IPS DF 6.9 (cell line): ENCODE measurements around the gene ARTN.

Experiments used
- DNase-seq: peaks from one replicate; pipeline ENCODE4 v3.0.0-alpha.2; 2013; ENCODE audit warnings: low read depth, low spot score
- H3K27ac ChIP-seq: one replicate; pipeline ENCODE4 v1.5.1; 2013; ENCODE audit warnings: low read length, control low read depth
- H3K27me3 ChIP-seq: 2 replicates; pipeline ENCODE4 v1.6.1; 2013; ENCODE audit warnings: mild to moderate bottlenecking, low read length; ENCODE audit not compliant: control insufficient read depth, insufficient read depth
- H3K36me3 ChIP-seq: 2 replicates; pipeline ENCODE4 v1.6.1; 2013; ENCODE audit warnings: low read length; ENCODE audit not compliant: control insufficient read depth, insufficient read depth
- H3K4me1 ChIP-seq: 2 replicates; pipeline ENCODE4 v1.6.1; 2013; ENCODE audit warnings: low read length; ENCODE audit not compliant: control insufficient read depth, insufficient read depth
- H3K4me3 ChIP-seq: 2 replicates; pipeline ENCODE4 v1.5.1; 2013; ENCODE audit warnings: mild to moderate bottlenecking, low read length
- H3K9me3 ChIP-seq: 2 replicates; pipeline ENCODE4 v1.6.1; 2013; ENCODE audit warnings: low read length, inconsistent platforms; ENCODE audit not compliant: control insufficient read depth, insufficient read depth
- WGBS: extraction: QIAGEN DNeasy Blood & Tissue Kit; methylation state at CpG from one replicate; pipeline ENCODE4 v1.1.7; 2013; ENCODE audit warnings: mixed read lengths, missing lambda C conversion rate; ENCODE audit not compliant: insufficient read length, insufficient coverage; 5-methylcytosine and 5-hydroxymethylcytosine counted together

The ARTN gene

DNA sequence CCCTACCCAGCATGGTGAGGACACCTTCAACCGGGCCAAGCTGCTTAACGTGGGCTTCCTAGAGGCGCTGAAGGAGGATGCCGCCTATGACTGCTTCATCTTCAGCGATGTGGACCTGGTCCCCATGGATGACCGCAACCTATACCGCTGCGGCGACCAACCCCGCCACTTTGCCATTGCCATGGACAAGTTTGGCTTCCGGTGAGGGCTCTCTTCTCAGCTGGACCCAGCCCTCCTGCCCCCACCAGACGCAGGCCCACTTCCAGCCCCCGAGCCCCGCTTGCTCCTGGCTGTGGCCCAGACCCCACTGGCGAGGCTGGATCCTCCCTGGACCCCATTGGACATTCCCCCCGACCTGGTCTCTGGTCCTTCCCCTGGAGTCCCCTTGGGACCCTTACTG lies 51.3 kb downstream of the ARTN start:
- no peak for DNase-seq
- no CpG with 5 or more reads among the region's 16 CpGs for WGBS
- Histone ChIP-seq H3K9me3 (no peaks in the 10 kb centered on the region), H3K4me3 (no peak overlapping the region), H3K4me1 (peaks cover 2% of the 10 kb centered on the region; the same call in 1 of the 2 replicates), H3K36me3 (peaks cover 12% of the 10 kb centered on the region; the same call in 1 of the 2 replicates), H3K27ac (no peak overlapping the region), H3K27me3 (no peaks in the 10 kb centered on the region)

DNA sequence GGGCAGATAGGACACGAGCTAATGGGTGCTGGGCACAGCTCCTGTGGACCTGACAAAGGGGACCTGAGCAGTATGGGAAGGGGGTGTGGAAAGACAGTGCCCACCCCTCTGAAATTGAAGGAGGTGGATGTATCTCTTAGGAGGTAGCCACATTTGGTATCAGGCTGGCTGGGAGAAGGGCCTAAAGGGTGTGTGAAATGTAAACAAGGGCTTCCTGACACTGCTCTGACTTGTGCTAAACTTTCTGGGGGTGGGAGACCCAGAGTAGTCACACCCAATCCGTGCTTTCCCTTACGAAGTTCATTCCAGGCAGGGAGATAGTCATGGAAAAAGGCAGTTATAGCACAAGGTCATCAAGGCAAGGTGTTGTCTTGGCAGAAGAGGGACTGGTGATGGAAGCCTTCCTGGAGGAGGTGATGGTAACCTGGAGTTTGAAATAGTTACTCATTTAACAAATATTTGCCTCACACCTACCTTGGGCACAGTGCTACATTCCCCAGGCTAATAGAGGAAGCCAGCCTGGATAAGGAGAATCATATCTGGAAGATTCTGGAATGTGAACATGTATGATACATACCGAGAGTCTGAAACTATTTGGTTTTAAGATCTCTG lies 52.5 kb downstream of the ARTN start:
- Histone ChIP-seq H3K4me1 (peaks cover 2% of the 10 kb centered on the region; the same call in 1 of the 2 replicates), H3K36me3 (peaks cover 12% of the 10 kb centered on the region; the same call in 1 of the 2 replicates), H3K9me3 (no peaks in the 10 kb centered on the region), H3K27ac (no peak overlapping the region), H3K27me3 (no peaks in the 10 kb centered on the region), H3K4me3 (no peak overlapping the region)
- no CpG with 5 or more reads among the region's 4 CpGs for WGBS
- DNase-seq: no peak

GRCh38 chr1:43986712-43987111 lies 53.1 kb downstream of the ARTN start:
- DNase-seq: no peak
- Histone ChIP-seq H3K36me3 (peaks cover 10% of the 10 kb centered on the region; the same call in 1 of the 2 replicates), H3K4me1 (peaks cover 2% of the 10 kb centered on the region; the same call in 1 of the 2 replicates), H3K27me3 (no peaks in the 10 kb centered on the region), H3K9me3 (no peaks in the 10 kb centered on the region), H3K27ac (no peak overlapping the region), H3K4me3 (no peak overlapping the region)
- WGBS: no CpG with 5 or more reads among the region's 6 CpGs
